Mesendoderm (in vitro differentiated cells): Measurements from ENCODE around the gene AHNAK2.

Experiments used
- DNase-seq: peaks from one replicate; pipeline ENCODE4 v3.0.0; 2013
- H2AK5ac ChIP-seq: 2 replicates; pipeline ENCODE4 v1.6.1; 2013; ENCODE audit warnings: low read length, inconsistent platforms
- H2BK120ac ChIP-seq: 2 replicates; pipeline ENCODE4 v1.6.1; 2013; ENCODE audit warnings: low read depth, mild to moderate bottlenecking, low read length, moderate library complexity, mixed read lengths
- H2BK15ac ChIP-seq: replicated peaks from 2 replicates; pipeline ENCODE4 v1.6.1; 2013; ENCODE audit warnings: low read depth, mild to moderate bottlenecking, moderate library complexity
- H2BK5ac ChIP-seq: 2 replicates; pipeline ENCODE4 v1.6.1; 2013; ENCODE audit warnings: low read length, inconsistent platforms
- H3K18ac ChIP-seq: 2 replicates; pipeline ENCODE4 v1.6.1; 2013; ENCODE audit warnings: mild to moderate bottlenecking, low read length, mixed read lengths
- H3K23ac ChIP-seq: one replicate; pipeline ENCODE4 v1.6.1; 2013; ENCODE audit warnings: low read length
- H3K27ac ChIP-seq: 2 replicates; pipeline ENCODE4 v1.5.1; 2013; ENCODE audit warnings: low read depth, mild to moderate bottlenecking, inconsistent platforms, low read length, moderate library complexity
- H3K27me3 ChIP-seq: 2 replicates; pipeline ENCODE4 v1.6.1; 2013; ENCODE audit warnings: low read length, control low read depth, mild to moderate bottlenecking, inconsistent platforms; ENCODE audit not compliant: insufficient read depth, poor library complexity
- H3K36me3 ChIP-seq: 2 replicates; pipeline ENCODE4 v1.6.1; 2013; ENCODE audit warnings: low read length, inconsistent platforms; ENCODE audit not compliant: control insufficient read depth, insufficient read depth
- H3K4ac ChIP-seq: one replicate; pipeline ENCODE4 v1.6.1; 2013; ENCODE audit warnings: low read depth, mild to moderate bottlenecking, low read length, moderate library complexity
- H3K4me1 ChIP-seq: 2 replicates; pipeline ENCODE4 v1.6.1; 2013; ENCODE audit warnings: low read depth, low read length, inconsistent platforms; ENCODE audit not compliant: control insufficient read depth
- H3K4me2 ChIP-seq: 2 replicates; pipeline ENCODE4 v1.6.1; 2013; ENCODE audit warnings: low read length
- H3K4me3 ChIP-seq: 2 replicates; pipeline ENCODE4 v1.5.1; 2013; ENCODE audit warnings: mild to moderate bottlenecking, low read length
- H3K56ac ChIP-seq: one replicate; pipeline ENCODE4 v1.6.1; 2013; ENCODE audit warnings: low read length
- H3K79me1 ChIP-seq: 2 replicates; pipeline ENCODE4 v1.6.1; 2013; ENCODE audit warnings: low read length, inconsistent platforms
- H3K79me2 ChIP-seq: 2 replicates; pipeline ENCODE4 v1.6.1; 2013; ENCODE audit warnings: mild to moderate bottlenecking, low read length; ENCODE audit not compliant: control insufficient read depth, insufficient read depth
- H3K9ac ChIP-seq: 2 replicates; pipeline ENCODE4 v1.6.1; 2013; ENCODE audit warnings: low read length, inconsistent platforms
- H4K5ac ChIP-seq: one replicate; pipeline ENCODE4 v1.6.1; 2013; ENCODE audit warnings: low read length
- H4K8ac ChIP-seq: one replicate; pipeline ENCODE4 v1.6.1; 2013; ENCODE audit warnings: low read depth, mild to moderate bottlenecking, control low read depth, low read length, moderate library complexity
- WGBS: extraction: QIAGEN DNeasy Blood & Tissue Kit; methylation state at CpG from one replicate; pipeline ENCODE4 v1.1.7; 2013; ENCODE audit warnings: low lambda C conversion rate, missing lambda C conversion rate; ENCODE audit not compliant: insufficient coverage; ENCODE audit errors: extremely low coverage; 5-methylcytosine and 5-hydroxymethylcytosine counted together

Gene AHNAK2

GRCh38 chr14:104999361-104999760, 21.2 kb upstream of the AHNAK2 start:
- no peak for DNase-seq
- H3K18ac ChIP-seq = no peak overlapping the region
- WGBS = no CpG with 5 or more reads among the region's 3 CpGs
- H3K27me3 ChIP-seq = no peaks in the 10 kb centered on the region
- H3K4me1 ChIP-seq = no peaks in the 10 kb centered on the region
- H3K79me2 ChIP-seq = no peaks in the 10 kb centered on the region
- H3K4me2 ChIP-seq = no peak overlapping the region
- no peak overlapping the region for H3K23ac ChIP-seq
- no peak overlapping the region for H3K4ac ChIP-seq
- H2BK15ac ChIP-seq = no peak overlapping the region
- H4K5ac ChIP-seq = no peak overlapping the region
- H3K36me3 ChIP-seq = no peaks in the 10 kb centered on the region
- no peak overlapping the region for H4K8ac ChIP-seq
- no peak overlapping the region for H2BK120ac ChIP-seq
- H3K27ac ChIP-seq = no peak overlapping the region
- no peak overlapping the region for H2BK5ac ChIP-seq
- no peak overlapping the region for H3K56ac ChIP-seq
- no peak overlapping the region for H3K4me3 ChIP-seq
- no peak overlapping the region for H3K9ac ChIP-seq
- H3K79me1 ChIP-seq = no peaks in the 10 kb centered on the region
- H2AK5ac ChIP-seq = no peak overlapping the region

DNA sequence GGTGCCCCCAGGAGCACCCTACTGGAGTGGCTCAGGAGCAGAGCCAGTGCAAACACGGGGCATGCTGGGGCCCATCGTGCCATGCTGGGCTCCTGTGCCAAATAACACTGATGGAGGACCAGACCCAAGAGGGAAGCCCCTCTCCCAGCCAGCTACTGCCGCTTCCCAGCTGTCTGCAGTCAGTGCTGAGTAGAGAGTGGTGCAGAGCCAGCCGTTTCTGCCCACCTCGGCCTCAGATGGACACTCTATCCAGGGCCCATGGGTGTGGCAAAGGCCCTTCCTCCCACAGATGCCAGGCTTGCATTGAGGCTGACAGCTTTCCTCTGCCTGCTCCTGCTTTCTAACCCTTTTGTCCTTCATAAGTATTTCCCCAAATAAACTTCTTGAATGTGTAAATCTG, 20.6 kb upstream of the AHNAK2 start:
- Histone ChIP-seq H3K4me3 (no peak overlapping the region), H2BK15ac (no peak overlapping the region), H4K8ac (no peak overlapping the region), H3K79me2 (no peaks in the 10 kb centered on the region), H3K36me3 (no peaks in the 10 kb centered on the region), H3K79me1 (no peaks in the 10 kb centered on the region), H3K27ac (no peak overlapping the region), H3K4me2 (no peak overlapping the region), H3K27me3 (no peaks in the 10 kb centered on the region), H3K9ac (no peak overlapping the region), H2BK120ac (no peak overlapping the region), H3K4me1 (no peaks in the 10 kb centered on the region), H2AK5ac (no peak overlapping the region), H3K56ac (no peak overlapping the region), H3K18ac (no peak overlapping the region), H4K5ac (no peak overlapping the region), H3K4ac (no peak overlapping the region), H3K23ac (no peak overlapping the region), H2BK5ac (no peak overlapping the region)
- no peak for DNase-seq
- WGBS = no CpG with 5 or more reads among the region's 5 CpGs

DNA sequence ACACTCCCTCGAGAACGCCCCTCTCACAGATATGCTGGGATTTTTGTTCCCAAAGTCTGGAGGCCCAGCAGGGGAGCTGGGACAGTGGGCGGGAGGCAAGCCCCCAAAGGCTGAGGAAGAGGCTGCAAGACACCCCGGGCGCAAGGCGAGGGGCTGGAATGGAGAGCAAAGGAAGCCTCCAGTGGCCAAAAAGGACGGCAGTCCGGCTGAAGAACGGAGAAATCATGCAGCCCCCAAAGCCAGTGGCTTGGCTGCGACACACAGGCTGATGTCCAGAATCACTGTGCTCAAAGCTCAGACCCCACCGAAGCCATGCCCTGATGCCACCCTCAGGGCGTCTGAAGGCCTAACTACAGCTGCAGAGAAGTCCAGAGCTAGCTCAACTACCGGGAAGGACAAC, 18.3 kb upstream of the AHNAK2 start:
- H4K5ac ChIP-seq = no peak overlapping the region
- no peaks in the 10 kb centered on the region for H3K27me3 ChIP-seq
- H3K4me3 ChIP-seq = no peak overlapping the region
- no peaks in the 10 kb centered on the region for H3K4me1 ChIP-seq
- H3K56ac ChIP-seq = no peak overlapping the region
- no peak overlapping the region for H4K8ac ChIP-seq
- WGBS = no CpG with 5 or more reads among the region's 13 CpGs
- no peaks in the 10 kb centered on the region for H3K79me2 ChIP-seq
- H3K36me3 ChIP-seq = no peaks in the 10 kb centered on the region
- H2BK5ac ChIP-seq = no peak overlapping the region
- H3K4ac ChIP-seq = no peak overlapping the region
- DNase-seq = no peak
- H3K9ac ChIP-seq = no peak overlapping the region
- H3K4me2 ChIP-seq = no peak overlapping the region
- H2BK15ac ChIP-seq = no peak overlapping the region
- no peak overlapping the region for H2AK5ac ChIP-seq
- H3K18ac ChIP-seq = no peak overlapping the region
- no peak overlapping the region for H3K27ac ChIP-seq
- no peaks in the 10 kb centered on the region for H3K79me1 ChIP-seq
- H3K23ac ChIP-seq = no peak overlapping the region
- no peak overlapping the region for H2BK120ac ChIP-seq

DNA sequence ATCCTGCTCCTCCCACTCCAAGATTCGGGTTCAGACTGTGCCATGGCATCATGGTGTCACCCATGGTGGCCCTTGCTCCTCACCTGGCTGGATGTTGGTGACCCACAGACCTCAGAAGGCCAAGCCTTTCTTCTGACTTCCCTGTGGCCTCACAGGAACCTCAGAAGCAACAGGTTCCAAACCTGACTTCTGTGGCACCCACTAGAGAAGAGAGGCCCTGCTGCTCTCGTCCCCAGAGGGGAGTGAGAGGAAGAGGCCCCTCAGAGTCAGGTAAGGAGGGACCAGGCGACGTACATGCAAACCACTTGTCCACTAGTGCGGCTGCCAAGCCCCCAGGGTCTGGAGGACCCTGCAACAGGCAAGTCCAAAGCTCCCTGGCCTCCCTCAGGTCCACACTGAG, 17.9 kb upstream of the AHNAK2 start:
- Histone ChIP-seq H2BK5ac (no peak overlapping the region), H4K5ac (no peak overlapping the region), H3K79me1 (no peaks in the 10 kb centered on the region), H3K4ac (no peak overlapping the region), H3K9ac (no peak overlapping the region), H3K23ac (no peak overlapping the region), H2BK120ac (no peak overlapping the region), H3K56ac (no peak overlapping the region), H3K79me2 (no peaks in the 10 kb centered on the region), H3K4me3 (no peak overlapping the region), H2AK5ac (no peak overlapping the region), H4K8ac (no peak overlapping the region), H3K4me2 (no peak overlapping the region), H3K4me1 (no peaks in the 10 kb centered on the region), H2BK15ac (no peak overlapping the region), H3K27me3 (no peaks in the 10 kb centered on the region), H3K27ac (no peak overlapping the region), H3K36me3 (no peaks in the 10 kb centered on the region), H3K18ac (no peak overlapping the region)
- no peak for DNase-seq
- WGBS = no CpG with 5 or more reads among the region's 5 CpGs

- WGBS = no CpG with 5 or more reads among the region's 6 CpGs
- no peak overlapping the region for H4K8ac ChIP-seq
- no peaks in the 10 kb centered on the region for H3K4me1 ChIP-seq
- H3K56ac ChIP-seq = no peak overlapping the region
- no peak overlapping the region for H3K18ac ChIP-seq
- no peak overlapping the region for H2BK5ac ChIP-seq
- H3K23ac ChIP-seq = no peak overlapping the region
- no peak for DNase-seq
- no peak overlapping the region for H2BK120ac ChIP-seq
- H3K4me2 ChIP-seq = no peak overlapping the region
- no peak overlapping the region for H3K9ac ChIP-seq
- no peak overlapping the region for H4K5ac ChIP-seq
- no peak overlapping the region for H3K27ac ChIP-seq
- no peaks in the 10 kb centered on the region for H3K79me1 ChIP-seq
- no peak overlapping the region for H3K4me3 ChIP-seq
- H3K79me2 ChIP-seq = no peaks in the 10 kb centered on the region
- H3K27me3 ChIP-seq = no peaks in the 10 kb centered on the region
- H3K36me3 ChIP-seq = no peaks in the 10 kb centered on the region
- H2AK5ac ChIP-seq = no peak overlapping the region
- H2BK15ac ChIP-seq = no peak overlapping the region
- no peak overlapping the region for H3K4ac ChIP-seq
Measured at GRCh38 chr14:104994978-104995377, 16.8 kb upstream of the AHNAK2 start.

DNA sequence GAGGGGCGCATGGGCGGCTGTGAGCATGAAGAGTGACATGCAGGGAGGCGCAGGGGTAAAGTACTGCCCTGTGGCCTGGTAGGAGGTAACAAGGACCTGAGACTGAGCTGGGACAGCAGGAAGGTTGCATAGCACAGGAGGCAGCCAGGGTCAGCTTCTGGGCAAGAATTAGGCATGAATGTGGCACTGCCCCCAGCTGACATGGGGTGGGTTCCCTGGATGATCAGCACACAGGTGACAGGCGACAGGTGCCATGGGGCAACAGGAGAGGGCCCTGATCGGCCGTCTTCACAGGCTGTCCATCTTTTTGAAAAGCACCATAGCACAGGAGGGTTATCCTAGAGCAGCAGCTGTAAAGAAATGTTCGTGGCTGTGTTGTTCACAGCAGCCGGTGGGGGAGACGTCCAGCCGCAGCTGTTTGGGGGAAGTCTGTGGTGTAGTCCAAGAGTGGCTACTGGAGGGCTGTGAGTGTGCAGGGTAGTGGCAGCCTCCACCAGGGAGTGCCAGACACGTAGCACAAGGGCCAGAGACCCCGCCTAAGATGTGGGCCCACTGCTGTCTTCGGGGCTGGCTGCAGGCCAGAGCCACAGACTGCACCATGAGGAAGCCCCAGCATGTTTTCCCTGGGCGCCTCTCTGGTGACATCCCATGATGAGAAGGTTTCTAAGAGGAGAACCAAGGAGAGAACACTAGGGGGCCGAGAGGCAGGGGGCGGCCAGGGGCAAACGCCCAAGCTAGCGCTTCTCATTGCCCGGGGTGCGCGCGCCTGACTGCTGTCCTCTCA, 15.8 kb upstream of the AHNAK2 start:
- H2BK15ac ChIP-seq = no peak overlapping the region
- no peak overlapping the region for H2AK5ac ChIP-seq
- H3K4me2 ChIP-seq = no peak overlapping the region
- no peak overlapping the region for H2BK5ac ChIP-seq
- H3K4me1 ChIP-seq = no peaks in the 10 kb centered on the region
- DNase-seq = no peak
- no peak overlapping the region for H3K56ac ChIP-seq
- no peak overlapping the region for H4K8ac ChIP-seq
- no CpG with 5 or more reads among the region's 22 CpGs for WGBS
- no peak overlapping the region for H3K27ac ChIP-seq
- H3K9ac ChIP-seq = no peak overlapping the region
- H3K79me2 ChIP-seq = no peaks in the 10 kb centered on the region
- H4K5ac ChIP-seq = no peak overlapping the region
- no peaks in the 10 kb centered on the region for H3K27me3 ChIP-seq
- no peaks in the 10 kb centered on the region for H3K36me3 ChIP-seq
- H3K18ac ChIP-seq = no peak overlapping the region
- no peak overlapping the region for H3K4me3 ChIP-seq
- no peak overlapping the region for H3K4ac ChIP-seq
- H2BK120ac ChIP-seq = no peak overlapping the region
- no peak overlapping the region for H3K23ac ChIP-seq
- no peaks in the 10 kb centered on the region for H3K79me1 ChIP-seq
